ENCODE measurements around the gene ESPN. TPM values are rescaled to one million over a fixed set of nuclear protein-coding genes. Genes with fewer than 3 reads are reported as not detected.
"Not testable (repeated sequence)": the region's sequence is repeated elsewhere in the genome, so short reads cannot be mapped to it uniquely, and the experiment has no call there.

The ESPN gene
- total and polyA plus RNA-seq, 10 of the 15 experiments (the other 5 are each of a cell fraction or from before 2014, with no cell fraction given): 0.18 to 0.71 (median 0.59) TPM; not detected in 7

GRCh38 chr1:6491480-6491962 lies 66.9 kb downstream of the ESPN start, which contains the start of gene PLEKHG5:
Gene PLEKHG5 (minus strand): TSS chr1:6491667. CDS start chr1:6477571, 14,096 bp downstream.
- Histone ChIP-seq H3K36me3 (ENCODE audit: control insufficient read depth in 2 of 2, insufficient read depth in 2 of 2, low read length in 1 of 2) (no peaks in the 10 kb centered on the region), H4K20me1 (ENCODE audit: control insufficient read depth, insufficient read depth) (no peaks in the 10 kb centered on the region), H3K4me3 (peak within 1 kb of the TSS; percentile 89), H3K27me3 (replicated peaks in 1 of 2; ENCODE audit: control insufficient read depth in 2 of 2, insufficient read depth in 2 of 2, low read length in 1 of 2) (peaks cover 0 to 3% of the 10 kb centered on the region in 2 experiments; a peak in 2 of 4 replicates), H3K4me1 (ENCODE audit: control insufficient read depth, insufficient read depth, low read length) (no peaks in the 10 kb centered on the region), H3K4me2 (ENCODE audit: control insufficient read depth, insufficient read depth) (peak within 1 kb of the TSS; percentile 99), H3K27ac (ENCODE audit: control insufficient read depth, insufficient read depth) (peak within 1 kb of the TSS; percentile 69), H3K9ac (ENCODE audit: control insufficient read depth, insufficient read depth, low read length) (peak within 1 kb of the TSS; percentile 81), H3K9me3 (replicated peaks; ENCODE audit: control insufficient read depth, insufficient read depth, low read length) (no peaks in the 10 kb centered on the region), H2AFZ (ENCODE audit: control insufficient read depth, low read depth, low read length) (peak within 1 kb of the TSS; percentile 88), H3K79me2 (ENCODE audit: control insufficient read depth, insufficient read depth, low read length) (no peaks in the 10 kb centered on the region)
- ATAC-seq: no peak
- DNase-seq (ENCODE audit: low read depth, low spot score): no peak
- WGBS (ENCODE audit: insufficient coverage, insufficient replicate concordance, low lambda C conversion rate, missing lambda C conversion rate): 57% methylated on average over 6 of the region's 6 CpGs
- CTCF ChIA-PET: interaction anchor here (0.8 to 4.9 kb wide), 9 partner anchors 8 to 156 kb away, joined by 3 to 25 read pairs (median 6); no protein-coding TSS in a partner anchor
- BruUV-seq (replicated peaks): no TSS peak
- in situ Hi-C loops (cut with MboI) (loop anchor here (5.0 to 25.0 kb wide), 2 partner anchors 146 to 721 kb away; no protein-coding TSS in a partner anchor), intact Hi-C loops (cut with micrococcal nuclease; ENCODE audit: unreplicated experiment) (no loop called here)
- POLR2A ChIA-PET: interaction anchor here (1.0 kb wide), 1 partner anchor 32 kb away, joined by 3 read pairs; no protein-coding TSS in a partner anchor
- SMC1A ChIA-PET (ENCODE audit: uncharacterized antibody, unreplicated experiment): interaction anchor here (0.8 to 1.4 kb wide), 4 partner anchors 22 to 88 kb away, joined by 3 read pairs; partner anchors contain the start of gene ZBTB48
- TF ChIP-seq HDGF (IDR thresholded peaks at IDR 0.05) (peak; percentile 65; the same call in 1 of the 2 replicates), CHD2 (IDR thresholded peaks at IDR 0.05; ENCODE audit: borderline replicate concordance, low read depth, low read length) (no peak)
- RAD21 ChIA-PET (ENCODE audit: unreplicated experiment): interaction anchor here (1.5 to 1.8 kb wide), 3 partner anchors 22 to 156 kb away, joined by 5 to 6 read pairs (median 5); no protein-coding TSS in a partner anchor
- FAIRE-seq: no peak

- H3K9ac ChIP-seq (ENCODE audit: control insufficient read depth, insufficient read depth, low read length): no peak overlapping the region
- no peak overlapping the region for H3K27ac ChIP-seq (ENCODE audit: control insufficient read depth, insufficient read depth)
- ChIA-PET CTCF (interaction anchor here (0.8 to 4.9 kb wide), 4 partner anchors 21 to 155 kb away, joined by 3 to 25 read pairs (median 3); no protein-coding TSS in a partner anchor), POLR2A (interaction anchor here (1.0 kb wide), 1 partner anchor 31 kb away, joined by 3 read pairs; no protein-coding TSS in a partner anchor), SMC1A (ENCODE audit: uncharacterized antibody, unreplicated experiment) (interaction anchor here (0.8 to 1.4 kb wide), 3 partner anchors 21 to 69 kb away, joined by 3 read pairs; no protein-coding TSS in a partner anchor), RAD21 (ENCODE audit: unreplicated experiment) (no interaction called here)
- no peaks in the 10 kb centered on the region for H3K36me3 ChIP-seq (ENCODE audit: control insufficient read depth in 2 of 2, insufficient read depth in 2 of 2, low read length in 1 of 2)
- no TSS peak for BruUV-seq (replicated peaks)
- 63% methylated on average over 10 of the region's 10 CpGs for WGBS (ENCODE audit: insufficient coverage, insufficient replicate concordance, low lambda C conversion rate, missing lambda C conversion rate)
- intact Hi-C loops (cut with micrococcal nuclease; ENCODE audit: unreplicated experiment) (no loop called here), in situ Hi-C loops (cut with MboI) (loop anchor here (5.0 to 25.0 kb wide), 2 partner anchors 145 to 720 kb away; no protein-coding TSS in a partner anchor)
- H4K20me1 ChIP-seq (ENCODE audit: control insufficient read depth, insufficient read depth): no peaks in the 10 kb centered on the region
- H3K4me2 ChIP-seq (ENCODE audit: control insufficient read depth, insufficient read depth): no peak overlapping the region
- H2AFZ ChIP-seq (ENCODE audit: control insufficient read depth, low read depth, low read length): no peak overlapping the region
- FAIRE-seq: no peak
- H3K27me3 ChIP-seq (replicated peaks in 1 of 2; ENCODE audit: control insufficient read depth in 2 of 2, insufficient read depth in 2 of 2, low read length in 1 of 2): peaks cover 0 to 4% of the 10 kb centered on the region in 2 experiments; a peak in 2 of 4 replicates
- no peaks in the 10 kb centered on the region for H3K9me3 ChIP-seq (replicated peaks; ENCODE audit: control insufficient read depth, insufficient read depth, low read length)
- H3K4me3 ChIP-seq: no peak overlapping the region
- no peaks in the 10 kb centered on the region for H3K79me2 ChIP-seq (ENCODE audit: control insufficient read depth, insufficient read depth, low read length)
- no peak for ATAC-seq
- no peaks in the 10 kb centered on the region for H3K4me1 ChIP-seq (ENCODE audit: control insufficient read depth, insufficient read depth, low read length)
- TF ChIP-seq, protein P1, sequence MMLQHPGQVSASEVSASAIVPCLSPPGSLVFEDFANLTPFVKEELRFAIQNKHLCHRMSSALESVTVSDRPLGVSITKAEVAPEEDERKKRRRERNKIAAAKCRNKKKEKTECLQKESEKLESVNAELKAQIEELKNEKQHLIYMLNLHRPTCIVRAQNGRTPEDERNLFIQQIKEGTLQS (IDR thresholded peaks at IDR 0.05; ENCODE audit: borderline replicate concordance, extremely low read depth, low read depth, low read length): no peak
- TF ChIP-seq ZNF24 (IDR thresholded peaks at IDR 0.05): no peak
- no peak for TF ChIP-seq HDAC2 (IDR thresholded peaks at IDR 0.05)
- no peak for TF ChIP-seq RAD21 (IDR thresholded peaks at IDR 0.05; ENCODE audit: insufficient read depth, low read depth, low read length)
- no peak for TF ChIP-seq RAD51 (IDR thresholded peaks at IDR 0.05)
- no peak for TF ChIP-seq MEF2A (IDR thresholded peaks at IDR 0.05; ENCODE audit: insufficient read depth, low read depth, low read length)
- no peak for TF ChIP-seq ZZZ3 (IDR thresholded peaks at IDR 0.05; ENCODE audit: control insufficient read depth, insufficient read length, low read depth)
- no peak for DNase-seq (ENCODE audit: low read depth, low spot score)
Observed at GRCh38 chr1:6491966-6492365, 67.4 kb downstream of the ESPN start.

DNA sequence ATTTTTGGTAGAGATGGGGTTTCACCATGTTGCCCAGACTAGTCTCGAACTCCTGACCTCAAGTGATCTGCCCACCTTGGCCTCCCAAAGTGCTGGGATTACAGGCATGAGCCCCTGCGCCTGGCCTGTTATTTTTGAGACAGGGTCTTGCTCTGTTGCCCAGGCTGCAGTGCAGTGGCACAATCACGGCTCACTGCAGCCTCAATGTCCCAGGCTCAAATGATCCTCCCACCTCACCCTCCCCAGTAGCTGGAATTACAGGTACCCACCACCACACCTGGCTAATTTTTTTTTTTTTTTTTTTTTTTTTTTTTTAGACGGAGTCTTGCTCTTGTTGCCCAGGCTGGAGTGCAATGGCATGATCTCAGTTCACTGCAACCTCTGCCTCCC lies 69.3 kb downstream of the ESPN start:
- 21% methylated on average over 3 of the region's 4 CpGs for WGBS (ENCODE audit: insufficient coverage, insufficient replicate concordance, low lambda C conversion rate, missing lambda C conversion rate)
- FAIRE-seq; H3K4me1 ChIP-seq (ENCODE audit: control insufficient read depth, insufficient read depth, low read length); ATAC-seq; DNase-seq (ENCODE audit: low read depth, low spot score); H3K9me3 ChIP-seq (replicated peaks; ENCODE audit: control insufficient read depth, insufficient read depth, low read length); H3K79me2 ChIP-seq (ENCODE audit: control insufficient read depth, insufficient read depth, low read length); H3K4me2 ChIP-seq (ENCODE audit: control insufficient read depth, insufficient read depth); H3K9ac ChIP-seq (ENCODE audit: control insufficient read depth, insufficient read depth, low read length); intact Hi-C loops (cut with micrococcal nuclease; ENCODE audit: unreplicated experiment); H2AFZ ChIP-seq (ENCODE audit: control insufficient read depth, low read depth, low read length); RAD21 ChIA-PET (ENCODE audit: unreplicated experiment); BruUV-seq (replicated peaks); H4K20me1 ChIP-seq (ENCODE audit: control insufficient read depth, insufficient read depth); SMC1A ChIA-PET (ENCODE audit: uncharacterized antibody, unreplicated experiment); H3K4me3 ChIP-seq; H3K27ac ChIP-seq (ENCODE audit: control insufficient read depth, insufficient read depth); H3K27me3 ChIP-seq (replicated peaks in 1 of 2; ENCODE audit: control insufficient read depth in 2 of 2, insufficient read depth in 2 of 2, low read length in 1 of 2); POLR2A ChIA-PET; H3K36me3 ChIP-seq (ENCODE audit: control insufficient read depth in 2 of 2, insufficient read depth in 2 of 2, low read length in 1 of 2): not testable (repeated sequence)
- CTCF ChIA-PET: interaction anchor here (0.7 kb wide), 1 partner anchor 20 kb away, joined by 3 read pairs; no protein-coding TSS in a partner anchor
- in situ Hi-C loops (cut with MboI): loop anchor here (5.0 to 25.0 kb wide), 2 partner anchors 143 to 718 kb away; no protein-coding TSS in a partner anchor

All from GM12878 (cell line).